Right lobe of liver (tissue), 4 donors: ENCODE results near the gene TOX3.

Experiments used
- POLR2A ChIP-seq: fragments of 450-650 bp; IDR thresholded peaks from one replicate; pipeline ENCODE4 v1.6.1; 2017; ENCODE audit warnings: antibody characterized with exemption, mild to moderate bottlenecking
- TF ChIP-seq, protein P1 (sequence below), 4 donors: fragments of 200-600 bp in 3 of 4; fragments of 450-650 bp in 1 of 4; IDR thresholded peaks; one replicate each; pipeline versions ENCODE4 v1.5.1 to v1.8.0; 2016 to 2022; ENCODE audit warnings: antibody characterized with exemption in 4 of 4, mild to moderate bottlenecking in 2 of 4
- donor health status: DM: no; HTN: no; CAD: no.
- donor health status: DM: no; HTN: no; CAD: no.
- donor health status: DM: no; HTN: yes; CAD: no.

DNA sequence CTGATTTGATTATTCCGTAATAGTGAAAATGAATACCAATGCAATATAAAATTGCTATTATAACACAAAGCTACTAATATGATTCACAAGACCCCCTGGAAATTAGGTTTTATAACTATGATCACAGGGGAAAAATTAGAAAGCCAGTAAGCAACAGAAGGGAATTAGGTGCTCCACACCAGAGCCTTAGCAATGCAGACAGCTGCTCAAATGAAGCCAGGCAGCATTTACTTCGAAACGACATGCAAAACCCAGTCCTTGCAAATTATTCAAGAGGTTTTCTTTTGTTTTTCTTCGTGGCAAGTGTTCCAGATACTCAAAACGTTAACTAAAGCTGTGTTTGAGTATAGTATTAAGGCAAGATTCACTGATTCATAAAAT is 47.9 kb downstream of the TOX3 start:
- TF ChIP-seq, protein P1, sequence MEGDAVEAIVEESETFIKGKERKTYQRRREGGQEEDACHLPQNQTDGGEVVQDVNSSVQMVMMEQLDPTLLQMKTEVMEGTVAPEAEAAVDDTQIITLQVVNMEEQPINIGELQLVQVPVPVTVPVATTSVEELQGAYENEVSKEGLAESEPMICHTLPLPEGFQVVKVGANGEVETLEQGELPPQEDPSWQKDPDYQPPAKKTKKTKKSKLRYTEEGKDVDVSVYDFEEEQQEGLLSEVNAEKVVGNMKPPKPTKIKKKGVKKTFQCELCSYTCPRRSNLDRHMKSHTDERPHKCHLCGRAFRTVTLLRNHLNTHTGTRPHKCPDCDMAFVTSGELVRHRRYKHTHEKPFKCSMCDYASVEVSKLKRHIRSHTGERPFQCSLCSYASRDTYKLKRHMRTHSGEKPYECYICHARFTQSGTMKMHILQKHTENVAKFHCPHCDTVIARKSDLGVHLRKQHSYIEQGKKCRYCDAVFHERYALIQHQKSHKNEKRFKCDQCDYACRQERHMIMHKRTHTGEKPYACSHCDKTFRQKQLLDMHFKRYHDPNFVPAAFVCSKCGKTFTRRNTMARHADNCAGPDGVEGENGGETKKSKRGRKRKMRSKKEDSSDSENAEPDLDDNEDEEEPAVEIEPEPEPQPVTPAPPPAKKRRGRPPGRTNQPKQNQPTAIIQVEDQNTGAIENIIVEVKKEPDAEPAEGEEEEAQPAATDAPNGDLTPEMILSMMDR (IDR thresholded peaks at IDR 0.05) = no peak
- TF ChIP-seq POLR2A = no peak
